GM12873 (cell line): ENCODE results near the gene TMEM238L.
A peak's percentile ranks its signal among the peaks of the same experiment; 100 is the strongest.

Experiments
- TF ChIP-seq, protein P1 (sequence below): IDR thresholded peaks from 2 replicates; pipeline ENCODE4 v1.5.1; 2012; ENCODE audit warnings: low read depth, mild to moderate bottlenecking, moderate library complexity, low read length, control low read depth; ENCODE audit not compliant: insufficient read depth; ENCODE audit errors: missing control alignments

TMEM238L gene

DNA sequence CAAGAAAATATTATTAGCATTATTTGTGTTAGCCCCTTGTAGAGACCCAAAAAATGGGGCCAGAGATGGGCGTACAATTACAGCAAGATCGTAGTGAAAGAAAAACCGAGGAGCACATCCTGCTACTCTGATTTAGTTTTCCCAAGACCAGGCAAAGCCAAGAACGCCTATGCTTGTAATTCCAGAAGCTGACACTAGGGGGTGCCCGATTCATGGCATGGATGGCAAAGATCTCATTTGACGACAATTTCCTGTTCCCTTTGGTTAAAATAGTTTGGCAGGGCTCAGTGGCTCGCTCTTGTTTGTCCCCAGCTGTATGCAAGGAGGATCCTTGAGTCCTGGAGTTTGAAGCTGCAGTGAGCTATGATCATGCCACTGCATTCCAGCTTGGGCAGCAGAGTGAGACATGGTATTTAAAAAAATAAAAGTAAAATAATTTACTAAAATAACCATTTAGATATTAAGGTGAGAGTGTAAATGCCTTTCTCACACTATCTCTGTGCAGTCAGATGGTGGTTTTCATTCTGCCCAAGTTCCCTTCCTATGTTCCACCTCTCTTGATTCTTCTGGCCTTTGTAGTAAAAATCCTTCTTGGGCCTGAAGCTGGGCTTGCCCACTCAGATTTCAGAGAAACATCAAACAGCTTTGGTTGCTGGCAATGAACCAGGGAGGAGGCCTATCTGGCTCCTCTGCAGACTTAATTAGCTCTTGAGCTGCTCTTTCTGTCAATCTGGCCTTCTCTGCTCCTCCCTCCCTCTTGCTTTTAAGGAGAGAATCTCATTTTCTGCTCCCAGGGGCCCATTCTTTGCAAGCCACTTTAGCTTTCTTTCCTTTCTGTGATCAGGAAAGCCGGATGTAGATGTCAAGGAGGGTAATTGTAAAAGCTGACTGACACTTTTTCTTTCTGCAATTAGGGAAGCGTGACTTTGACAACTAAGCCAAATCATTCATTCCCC, 31.2 kb downstream of the TMEM238L start:
- TF ChIP-seq, protein P1, sequence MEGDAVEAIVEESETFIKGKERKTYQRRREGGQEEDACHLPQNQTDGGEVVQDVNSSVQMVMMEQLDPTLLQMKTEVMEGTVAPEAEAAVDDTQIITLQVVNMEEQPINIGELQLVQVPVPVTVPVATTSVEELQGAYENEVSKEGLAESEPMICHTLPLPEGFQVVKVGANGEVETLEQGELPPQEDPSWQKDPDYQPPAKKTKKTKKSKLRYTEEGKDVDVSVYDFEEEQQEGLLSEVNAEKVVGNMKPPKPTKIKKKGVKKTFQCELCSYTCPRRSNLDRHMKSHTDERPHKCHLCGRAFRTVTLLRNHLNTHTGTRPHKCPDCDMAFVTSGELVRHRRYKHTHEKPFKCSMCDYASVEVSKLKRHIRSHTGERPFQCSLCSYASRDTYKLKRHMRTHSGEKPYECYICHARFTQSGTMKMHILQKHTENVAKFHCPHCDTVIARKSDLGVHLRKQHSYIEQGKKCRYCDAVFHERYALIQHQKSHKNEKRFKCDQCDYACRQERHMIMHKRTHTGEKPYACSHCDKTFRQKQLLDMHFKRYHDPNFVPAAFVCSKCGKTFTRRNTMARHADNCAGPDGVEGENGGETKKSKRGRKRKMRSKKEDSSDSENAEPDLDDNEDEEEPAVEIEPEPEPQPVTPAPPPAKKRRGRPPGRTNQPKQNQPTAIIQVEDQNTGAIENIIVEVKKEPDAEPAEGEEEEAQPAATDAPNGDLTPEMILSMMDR, result peak; percentile 90

DNA sequence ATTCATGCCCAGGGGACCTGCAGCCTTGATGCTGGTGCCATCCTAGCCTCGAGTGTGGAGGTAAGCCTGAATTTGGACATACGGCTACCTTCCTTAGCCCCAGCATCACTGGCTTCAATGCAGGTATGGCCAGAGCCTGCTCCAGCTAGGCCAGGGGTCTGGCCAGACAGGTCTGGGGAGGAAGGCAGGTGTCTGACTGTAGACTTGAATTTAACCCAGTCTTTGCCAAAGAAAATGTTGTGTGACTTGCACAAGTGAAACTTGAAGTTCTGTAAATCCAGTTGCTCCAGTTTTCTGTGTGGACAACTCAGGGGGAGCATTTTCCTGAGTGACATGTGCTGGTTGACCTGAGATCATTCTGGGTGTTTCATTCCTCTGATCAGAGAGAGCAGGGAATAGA, 32.8 kb downstream of the TMEM238L start:
- TF ChIP-seq, protein P1, result no peak

DNA sequence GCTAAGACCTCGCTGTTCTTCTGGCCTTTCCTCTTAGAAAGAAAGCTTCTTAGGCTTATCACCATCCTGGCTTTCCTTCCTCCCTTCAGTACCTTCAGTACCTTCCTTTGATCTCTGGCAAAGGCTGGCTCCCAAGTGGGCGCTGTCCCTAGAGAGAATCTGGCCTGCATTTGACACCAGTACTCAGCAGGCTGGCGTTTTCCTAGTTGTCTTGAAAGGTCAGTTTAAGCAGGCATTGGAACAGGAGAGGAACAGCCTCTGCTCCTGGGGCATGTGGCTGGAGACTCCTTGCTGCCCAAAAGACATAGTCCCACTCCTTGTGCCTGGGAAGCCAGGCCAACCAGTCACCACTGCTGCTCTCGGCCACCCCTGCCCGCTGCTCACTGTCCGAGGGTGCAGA, 34.1 kb downstream of the TMEM238L start:
- TF ChIP-seq, protein P1, result no peak

DNA sequence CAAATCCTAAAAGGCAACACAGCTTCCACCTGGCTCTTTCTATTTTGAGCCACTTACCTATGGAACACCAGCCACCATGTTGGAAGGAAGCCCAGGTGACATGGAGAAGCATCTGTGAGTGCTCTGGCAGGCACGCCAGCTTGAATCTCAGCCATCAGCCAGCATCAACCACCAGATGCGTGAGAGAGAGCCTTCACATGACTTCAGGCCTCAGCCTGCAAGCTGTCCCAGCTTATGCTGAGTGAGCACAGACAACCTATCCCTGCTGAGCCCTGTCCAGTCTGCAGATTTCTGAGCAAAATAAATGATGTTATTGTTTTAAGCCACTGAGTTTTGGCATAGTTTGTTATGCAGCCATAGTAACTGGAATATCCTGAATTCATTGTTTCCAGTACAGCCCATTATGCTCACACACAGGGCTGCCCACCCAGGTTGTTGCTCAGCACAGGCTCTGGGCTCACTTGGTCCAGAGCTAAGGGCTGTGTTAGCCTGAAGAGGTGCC, 35.1 kb downstream of the TMEM238L start:
- TF ChIP-seq, protein P1, result no peak

DNA sequence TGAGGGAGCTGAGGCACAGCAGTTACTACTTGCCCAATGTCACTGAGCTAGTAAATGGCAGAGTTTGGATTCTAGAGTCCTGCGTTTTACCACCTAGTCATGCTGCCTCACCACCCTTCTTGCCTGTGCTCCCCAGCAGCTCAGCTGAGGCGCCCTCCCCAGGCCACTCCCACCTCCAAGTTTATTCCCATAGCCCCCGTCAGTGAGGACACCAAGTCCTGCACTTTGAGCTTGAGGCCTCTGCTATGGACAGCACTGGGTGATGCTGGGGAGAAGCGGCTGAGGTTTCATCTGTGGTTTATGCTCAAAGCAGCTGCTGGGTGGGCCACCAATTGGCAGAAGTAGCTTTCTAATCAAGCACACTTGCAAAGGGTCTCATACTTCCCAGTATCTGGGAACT, 36.7 kb downstream of the TMEM238L start:
- TF ChIP-seq, protein P1, result no peak

GRCh38 chr17:10762037-10762436, 41.9 kb downstream of the TMEM238L start:
- TF ChIP-seq, protein P1, result no peak

DNA sequence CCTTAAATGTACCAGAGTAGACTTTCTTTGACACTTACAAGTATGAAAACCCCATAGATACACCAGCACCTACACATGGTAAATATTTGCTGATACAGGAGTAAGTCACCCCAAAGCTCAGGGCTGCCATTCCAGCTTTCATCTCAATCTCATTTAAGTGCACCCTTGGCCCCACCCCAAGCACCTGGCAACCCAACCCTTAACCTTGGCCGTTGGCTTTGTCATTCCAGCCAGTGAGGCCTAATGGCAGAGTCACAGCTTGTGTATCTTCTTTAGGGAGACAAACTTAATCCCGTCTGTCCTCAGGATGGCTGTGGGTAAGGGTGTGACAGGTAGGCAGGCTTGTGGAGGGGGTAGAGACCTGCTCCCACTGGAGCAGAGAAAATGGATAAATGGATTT, 42.6 kb downstream of the TMEM238L start:
- TF ChIP-seq, protein P1, result no peak
